DOHH2 (cell line): Measurements from ENCODE around the gene MED25.
A peak's percentile ranks its signal among the peaks of the same experiment; 100 is the strongest.

Source experiments
- H3F3A ChIP-seq: fragments of 200-600 bp; sonication (generic), shearing (Covaris generic); 2 replicates; pipeline ENCODE4 v1.6.0; 2016; ENCODE audit warnings: antibody characterized with exemption, mild to moderate bottlenecking; ENCODE audit not compliant: control insufficient read depth, insufficient read depth
- H3K27ac ChIP-seq: fragments of 200-600 bp; sonication (generic); 2 replicates; pipeline ENCODE4 v1.5.1; 2014; ENCODE audit warnings: low read depth, mild to moderate bottlenecking, low read length, moderate library complexity
- H3K27me3 ChIP-seq: fragments of 200-600 bp; sonication (generic); 2 replicates; pipeline ENCODE4 v1.6.1; 2014; ENCODE audit warnings: mild to moderate bottlenecking, low read length, mixed read lengths; ENCODE audit not compliant: control insufficient read depth
- H3K36me3 ChIP-seq: fragments of 200-600 bp; sonication (generic); 2 replicates; pipeline ENCODE4 v1.6.1; 2014; ENCODE audit warnings: mild to moderate bottlenecking, low read length, moderate library complexity, mixed read lengths; ENCODE audit not compliant: control insufficient read depth
- H3K4me1 ChIP-seq: fragments of 200-600 bp; sonication (generic); 2 replicates; pipeline ENCODE4 v1.6.1; 2014; ENCODE audit warnings: mild to moderate bottlenecking, low read length, mixed read lengths; ENCODE audit not compliant: control insufficient read depth
- H3K4me2 ChIP-seq: fragments of 200-600 bp; sonication (generic); 2 replicates; pipeline ENCODE4 v1.6.0; 2014; ENCODE audit warnings: mild to moderate bottlenecking, low read length, moderate library complexity
- H3K4me3 ChIP-seq: fragments of 200-600 bp; sonication (generic); 2 replicates; pipeline ENCODE4 v1.5.1; 2014; ENCODE audit warnings: mild to moderate bottlenecking, low read length, mixed read lengths
- H3K79me2 ChIP-seq: fragments of 200-600 bp; sonication (generic); 2 replicates; pipeline ENCODE4 v1.6.1; 2014; ENCODE audit warnings: mild to moderate bottlenecking, low read length, mixed read lengths; ENCODE audit not compliant: control insufficient read depth
- H3K9me2 ChIP-seq: fragments of 200-600 bp; sonication (generic); replicated peaks from 2 replicates; pipeline ENCODE4 v1.6.1; 2014; ENCODE audit warnings: mild to moderate bottlenecking, low read length, mixed read lengths; ENCODE audit not compliant: control insufficient read depth
- H3K9me3 ChIP-seq: fragments of 200-600 bp; sonication (generic); 2 replicates; pipeline ENCODE4 v1.6.1; 2014; ENCODE audit warnings: antibody characterized with exemption, low read length, mixed read lengths; ENCODE audit not compliant: control insufficient read depth, insufficient read depth
- H4K20me1 ChIP-seq: fragments of 200-600 bp; sonication (generic); 2 replicates; pipeline ENCODE4 v1.6.0; 2014; ENCODE audit warnings: low read depth, mild to moderate bottlenecking, antibody characterized with exemption, low read length, moderate library complexity; ENCODE audit not compliant: control insufficient read depth, insufficient read depth
- EZH2phosphoT487 ChIP-seq: fragments of 200-600 bp; sonication (generic); IDR thresholded peaks from 2 replicates; pipeline ENCODE4 v1.6.1; 2017; ENCODE audit warnings: borderline replicate concordance, mild to moderate bottlenecking, antibody characterized with exemption, low read length, moderate library complexity, mixed read lengths
- TF ChIP-seq, protein P1 (sequence below): fragments of 200-600 bp; sonication (generic); IDR thresholded peaks from one replicate; pipeline ENCODE4 v1.5.1; 2014; ENCODE audit warnings: antibody characterized with exemption, mild to moderate bottlenecking, low read depth, low read length; ENCODE audit not compliant: poor library complexity, severe bottlenecking

The MED25 gene

DNA sequence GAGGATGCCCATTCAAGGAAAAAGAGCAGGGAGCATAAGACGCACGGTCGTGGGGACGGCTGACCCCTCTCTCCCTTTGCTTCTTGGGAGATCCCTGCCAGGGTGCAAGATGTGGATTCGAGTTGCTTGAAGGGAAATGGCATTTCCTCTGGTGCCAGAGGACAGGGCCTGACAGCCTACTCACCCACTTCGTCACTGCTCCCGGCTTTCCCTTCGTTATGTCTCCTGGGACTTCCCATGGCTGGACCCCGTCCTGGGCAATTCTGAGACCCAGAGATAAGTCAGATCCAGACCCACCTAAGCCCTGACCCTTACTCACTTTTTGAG is 60.6 kb downstream of the MED25 start:
- Histone ChIP-seq H3K9me2 (no peaks in the 10 kb centered on the region), H3K27me3 (no peaks in the 10 kb centered on the region), H3K27ac (no peak overlapping the region), H3K36me3 (peaks cover 22% of the 10 kb centered on the region), H3K4me1 (peaks cover 22% of the 10 kb centered on the region), H3K4me2 (peak overlapping the region; percentile 71), H3K79me2 (peaks cover 23% of the 10 kb centered on the region), H3K9me3 (peaks cover 3% of the 10 kb centered on the region; the same call in 1 of the 2 replicates), H4K20me1 (no peaks in the 10 kb centered on the region), H3K4me3 (peak overlapping the region; percentile 90), H3F3A (no peaks in the 10 kb centered on the region)
- TF ChIP-seq, protein P1, sequence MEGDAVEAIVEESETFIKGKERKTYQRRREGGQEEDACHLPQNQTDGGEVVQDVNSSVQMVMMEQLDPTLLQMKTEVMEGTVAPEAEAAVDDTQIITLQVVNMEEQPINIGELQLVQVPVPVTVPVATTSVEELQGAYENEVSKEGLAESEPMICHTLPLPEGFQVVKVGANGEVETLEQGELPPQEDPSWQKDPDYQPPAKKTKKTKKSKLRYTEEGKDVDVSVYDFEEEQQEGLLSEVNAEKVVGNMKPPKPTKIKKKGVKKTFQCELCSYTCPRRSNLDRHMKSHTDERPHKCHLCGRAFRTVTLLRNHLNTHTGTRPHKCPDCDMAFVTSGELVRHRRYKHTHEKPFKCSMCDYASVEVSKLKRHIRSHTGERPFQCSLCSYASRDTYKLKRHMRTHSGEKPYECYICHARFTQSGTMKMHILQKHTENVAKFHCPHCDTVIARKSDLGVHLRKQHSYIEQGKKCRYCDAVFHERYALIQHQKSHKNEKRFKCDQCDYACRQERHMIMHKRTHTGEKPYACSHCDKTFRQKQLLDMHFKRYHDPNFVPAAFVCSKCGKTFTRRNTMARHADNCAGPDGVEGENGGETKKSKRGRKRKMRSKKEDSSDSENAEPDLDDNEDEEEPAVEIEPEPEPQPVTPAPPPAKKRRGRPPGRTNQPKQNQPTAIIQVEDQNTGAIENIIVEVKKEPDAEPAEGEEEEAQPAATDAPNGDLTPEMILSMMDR: no peak
- TF ChIP-seq EZH2phosphoT487: no peak

DNA sequence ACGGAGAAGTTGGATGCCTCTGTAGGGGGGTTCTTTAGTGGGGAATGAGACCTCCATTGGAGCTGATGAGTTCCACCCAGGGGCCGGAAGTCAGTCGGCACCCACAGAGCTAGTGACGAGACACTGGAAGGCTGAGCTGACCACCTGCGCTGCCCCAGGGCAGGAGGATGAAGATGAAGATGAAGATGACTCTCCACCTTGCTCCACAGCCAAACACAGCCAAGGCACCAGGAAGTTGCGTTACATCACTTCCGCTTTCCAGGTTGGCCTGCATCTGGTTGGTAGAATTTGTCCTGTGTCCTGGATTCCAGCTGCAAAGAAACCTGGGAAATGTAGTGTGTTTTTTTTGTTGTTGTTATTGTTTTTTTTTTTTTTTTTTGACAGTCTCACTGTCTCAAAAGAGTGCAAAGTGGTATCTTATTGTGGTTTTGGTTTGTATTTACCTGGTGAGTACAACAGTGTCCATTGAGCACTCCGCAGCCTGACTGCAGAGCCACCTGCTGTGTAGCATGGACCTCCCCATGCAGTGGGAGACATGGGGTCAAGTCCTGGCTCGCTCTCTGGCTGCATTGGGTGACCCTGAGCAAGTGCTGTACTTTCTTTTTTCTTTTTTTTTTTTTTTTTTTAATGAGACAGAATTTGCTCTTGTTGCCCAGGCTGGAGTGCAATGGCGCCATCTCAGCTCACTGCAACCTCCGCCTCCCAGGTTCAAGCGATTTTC is 61.3 kb downstream of the MED25 start:
- Histone ChIP-seq H3K4me1 (peaks cover 22% of the 10 kb centered on the region), H4K20me1 (no peaks in the 10 kb centered on the region), H3K27ac (no peak overlapping the region), H3F3A (no peaks in the 10 kb centered on the region), H3K27me3 (no peaks in the 10 kb centered on the region), H3K36me3 (peaks cover 22% of the 10 kb centered on the region), H3K9me3 (peaks cover 3% of the 10 kb centered on the region; the same call in 1 of the 2 replicates), H3K9me2 (no peaks in the 10 kb centered on the region), H3K79me2 (peaks cover 22% of the 10 kb centered on the region), H3K4me2 (no peak overlapping the region; the same call in 1 of the 2 replicates), H3K4me3 (no peak overlapping the region)
- TF ChIP-seq EZH2phosphoT487: no peak
- TF ChIP-seq, protein P1: no peak

DNA sequence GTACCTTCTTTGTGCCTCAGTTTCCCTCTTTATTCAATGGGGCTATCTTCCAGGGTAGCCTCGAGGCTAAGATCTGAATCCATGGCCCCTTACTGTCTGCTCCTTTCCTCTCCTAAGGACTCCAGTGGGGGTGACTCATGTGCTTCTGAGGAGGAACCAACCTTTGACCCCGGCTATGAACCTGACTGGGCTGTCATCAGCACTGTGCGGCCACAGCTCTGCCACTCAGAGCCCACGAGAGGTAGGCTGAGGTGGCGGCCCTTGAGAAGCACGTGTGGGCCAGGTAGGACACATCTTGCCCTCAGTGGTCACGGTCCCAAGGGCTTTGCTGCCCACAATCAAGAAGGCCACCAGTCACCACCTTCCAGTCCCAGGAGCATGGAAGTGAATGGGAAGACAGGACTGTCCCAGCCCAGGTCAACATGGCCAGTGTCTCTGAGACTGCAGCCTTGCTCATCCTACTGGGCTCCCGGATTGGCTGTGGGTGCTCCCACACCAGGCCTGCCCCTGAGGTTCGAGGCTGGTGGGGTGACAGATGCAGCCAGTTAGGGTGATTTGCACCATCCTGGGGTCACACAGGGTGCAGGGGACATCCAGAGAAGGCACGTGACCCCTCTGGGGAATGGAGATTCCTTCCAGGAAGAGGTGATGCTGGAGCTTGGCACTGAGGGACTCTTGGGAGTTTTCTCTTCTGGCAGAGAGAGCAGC is 62.2 kb downstream of the MED25 start:
- H3K27ac ChIP-seq: no peak overlapping the region
- H3K79me2 ChIP-seq: peaks cover 12% of the 10 kb centered on the region
- H4K20me1 ChIP-seq: no peaks in the 10 kb centered on the region
- H3F3A ChIP-seq: no peaks in the 10 kb centered on the region
- H3K4me3 ChIP-seq: no peak overlapping the region
- H3K9me2 ChIP-seq: no peaks in the 10 kb centered on the region
- H3K27me3 ChIP-seq: no peaks in the 10 kb centered on the region
- H3K36me3 ChIP-seq: peaks cover 22% of the 10 kb centered on the region
- H3K4me1 ChIP-seq: peaks cover 18% of the 10 kb centered on the region
- H3K9me3 ChIP-seq: peaks cover 3% of the 10 kb centered on the region; the same call in 1 of the 2 replicates
- TF ChIP-seq EZH2phosphoT487: no peak
- TF ChIP-seq, protein P1: no peak
- H3K4me2 ChIP-seq: no peak overlapping the region
